ENCODE measurements around the gene SIRT2. TPM values are rescaled to one million over a fixed set of nuclear protein-coding genes. Genes with fewer than 3 reads are reported as not detected.

SIRT2 gene
- total and polyA plus RNA-seq, 2 of the 13 experiments (the other 11 are each of a cell fraction or from before 2014, with no cell fraction given): 22.3 to 26.1 TPM

- no peak for TF ChIP-seq NFAT5 (CRISPR knock-in tag; IDR thresholded peaks at IDR 0.05)
- TF ChIP-seq ZSCAN9 (CRISPR knock-in tag; IDR thresholded peaks at IDR 0.05; ENCODE audit: borderline replicate concordance): 0 out of 2 replicates have a peak, but pooled peaks have one; percentile 43
- no peak for TF ChIP-seq ZNF432 (CRISPR knock-in tag; IDR thresholded peaks at IDR 0.05; ENCODE audit: borderline replicate concordance)
- no peak for TF ChIP-seq REPIN1 (CRISPR knock-in tag; IDR thresholded peaks at IDR 0.05; ENCODE audit: borderline replicate concordance, low read depth)
- no peak for TF ChIP-seq MED8 (CRISPR knock-in tag; IDR thresholded peaks at IDR 0.05; ENCODE audit: insufficient replicate concordance)
- TF ChIP-seq ZNF776 (CRISPR knock-in tag; IDR thresholded peaks at IDR 0.05): no peak
- TF ChIP-seq ZNF691 (CRISPR knock-in tag; IDR thresholded peaks at IDR 0.05; ENCODE audit: borderline replicate concordance, low read depth): no peak; the same call in 1 of the 2 replicates
- TF ChIP-seq, protein P1, sequence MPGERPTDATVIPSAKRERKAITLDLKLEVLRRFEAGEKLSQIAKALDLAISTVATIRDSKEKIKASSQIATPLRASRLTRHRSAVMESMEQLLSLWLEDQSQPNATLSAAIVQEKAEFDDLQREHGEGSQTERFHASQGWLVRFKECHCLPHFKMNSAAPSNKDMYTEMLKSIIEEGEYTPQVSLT (CRISPR knock-in tag; IDR thresholded peaks at IDR 0.05; ENCODE audit: borderline replicate concordance, low read depth): no peak
- 0 out of 2 replicates have a peak, but pooled peaks have one; percentile 63 for TF ChIP-seq ZNF510 (CRISPR knock-in tag; IDR thresholded peaks at IDR 0.05; ENCODE audit: low read depth)
- TF ChIP-seq NFIC (IDR thresholded peaks at IDR 0.05; ENCODE audit: low read length): no peak
- no peak for TF ChIP-seq KDM6A (CRISPR knock-in tag; IDR thresholded peaks at IDR 0.05; ENCODE audit: low read depth)
- TF ChIP-seq ZNF512 (CRISPR knock-in tag; IDR thresholded peaks at IDR 0.05): no peak
- TF ChIP-seq MTA3 (CRISPR knock-in tag; IDR thresholded peaks at IDR 0.05): no peak
- no peak for TF ChIP-seq ZNF629 (CRISPR knock-in tag; conservative IDR thresholded peaks at IDR 0.05)
- no peak for TF ChIP-seq ZNF761 (CRISPR knock-in tag; conservative IDR thresholded peaks at IDR 0.05)
- no peak for TF ChIP-seq ZBTB46 (CRISPR knock-in tag; IDR thresholded peaks at IDR 0.05; ENCODE audit: borderline replicate concordance)
- TF ChIP-seq, protein P2, sequence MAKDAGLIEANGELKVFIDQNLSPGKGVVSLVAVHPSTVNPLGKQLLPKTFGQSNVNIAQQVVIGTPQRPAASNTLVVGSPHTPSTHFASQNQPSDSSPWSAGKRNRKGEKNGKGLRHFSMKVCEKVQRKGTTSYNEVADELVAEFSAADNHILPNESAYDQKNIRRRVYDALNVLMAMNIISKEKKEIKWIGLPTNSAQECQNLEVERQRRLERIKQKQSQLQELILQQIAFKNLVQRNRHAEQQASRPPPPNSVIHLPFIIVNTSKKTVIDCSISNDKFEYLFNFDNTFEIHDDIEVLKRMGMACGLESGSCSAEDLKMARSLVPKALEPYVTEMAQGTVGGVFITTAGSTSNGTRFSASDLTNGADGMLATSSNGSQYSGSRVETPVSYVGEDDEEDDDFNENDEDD (CRISPR knock-in tag; IDR thresholded peaks at IDR 0.05; ENCODE audit: borderline replicate concordance): no peak; the same call in 1 of the 2 replicates
Measured at GRCh38 chr19:38929929-38930775, 30.7 kb upstream of the SIRT2 start, which contains the start of gene SARS2 (continued).

All from HepG2 (cell line).